Measurements from ENCODE around the gene UCKL1.

UCKL1 gene

GRCh38 chr20:63895202-63895951, 60.8 kb downstream of the UCKL1 start:
- no peak for TF ChIP-seq CTCF (IDR thresholded peaks at IDR 0.05)
- peaks cover 0 to 34% (median 23%) of the 10 kb centered on the region in 4 donors for H3K4me1 ChIP-seq
- no peak for DNase-seq
- peak overlapping the region; percentile 62 to 81 for H3K4me3 ChIP-seq
- H3K36me3 ChIP-seq: peaks cover 12 to 17% (median 14%) of the 10 kb centered on the region in 3 donors
- peak overlapping the region; percentile 70 to 72 for H3K27ac ChIP-seq
- no peaks in the 10 kb centered on the region for H3K9me3 ChIP-seq
- intact Hi-C loops (cut with DNase I; ENCODE audit: low total_unique reads): no loop called here
- no peaks in the 10 kb centered on the region for H3K27me3 ChIP-seq

GRCh38 chr20:63894358-63895201, 61.6 kb downstream of the UCKL1 start, which contains the start of gene DNAJC5:
Gene DNAJC5, plus strand, starts transcription at chr20:63895126. Its CDS starts 33,220 bp downstream, at chr20:63928346.
- Histone ChIP-seq H3K9me3 (no peaks in the 10 kb centered on the region), H3K27me3 (no peaks in the 10 kb centered on the region), H3K27ac (peak within 1 kb of the TSS; percentile 70 to 72), H3K4me3 (peak within 1 kb of the TSS; percentile 62 to 81), H3K36me3 (peaks cover 20 to 25% (median 22%) of the 10 kb centered on the region in 3 donors), H3K4me1 (peaks cover 0 to 34% (median 23%) of the 10 kb centered on the region in 4 donors)
- DNase-seq: peak; percentile 89 to 97
- intact Hi-C loops (cut with DNase I; ENCODE audit: low total_unique reads): loop anchor here (5.0 kb wide), 1 partner anchor 83 kb away; the partner anchor contains the start of gene SAMD10
- TF ChIP-seq CTCF (IDR thresholded peaks at IDR 0.05): no peak

GRCh38 chr20:63893999-63894357, 62.2 kb downstream of the UCKL1 start:
- peak overlapping the region; percentile 62 to 81 for H3K4me3 ChIP-seq
- intact Hi-C loops (cut with DNase I; ENCODE audit: low total_unique reads): loop anchor here (5.0 kb wide), 1 partner anchor 83 kb away; the partner anchor contains the start of gene SAMD10
- H3K27ac ChIP-seq: peak overlapping the region; percentile 55 to 65
- TF ChIP-seq CTCF (IDR thresholded peaks at IDR 0.05): no peak
- H3K36me3 ChIP-seq: peaks cover 21 to 31% (median 24%) of the 10 kb centered on the region in 3 donors
- peaks cover 0 to 34% (median 22%) of the 10 kb centered on the region in 4 donors for H3K4me1 ChIP-seq
- DNase-seq: no peak
- no peaks in the 10 kb centered on the region for H3K27me3 ChIP-seq
- no peaks in the 10 kb centered on the region for H3K9me3 ChIP-seq

- TF ChIP-seq CTCF (IDR thresholded peaks at IDR 0.05): no peak
- Histone ChIP-seq H3K27ac (no peak overlapping the region), H3K4me1 (peaks cover 0 to 28% (median 20%) of the 10 kb centered on the region in 4 donors), H3K27me3 (no peaks in the 10 kb centered on the region), H3K4me3 (no peak overlapping the region), H3K36me3 (peaks cover 25 to 47% (median 32%) of the 10 kb centered on the region in 3 donors), H3K9me3 (no peaks in the 10 kb centered on the region)
- no peak for DNase-seq
- intact Hi-C loops (cut with DNase I; ENCODE audit: low total_unique reads): loop anchor here (5.0 kb wide), 1 partner anchor 85 kb away; the partner anchor contains the start of gene SAMD10
Measured at GRCh38 chr20:63892402-63892801, 63.8 kb downstream of the UCKL1 start.
